K562 (cell line): ENCODE measurements around the gene TCF3.

Source experiments
- FOXA1 ChIP-seq: fragments of 450-650 bp; IDR thresholded peaks from 2 replicates; pipeline ENCODE4 v1.6.1; 2016; ENCODE audit warnings: mild to moderate bottlenecking, borderline replicate concordance
- FOXK1 ChIP-seq: sonication (generic); formaldehyde crosslinking; IDR thresholded peaks from 2 replicates; pipeline ENCODE4 v1.8.0; 2022; ENCODE audit warnings: missing genetic modification reagents, mild to moderate bottlenecking, borderline replicate concordance
- HDAC6 ChIP-seq: IDR thresholded peaks from 2 replicates; pipeline ENCODE4 v1.6.1; 2012; ENCODE audit warnings: low read depth, mild to moderate bottlenecking, control low read depth, inconsistent platforms, low read length, moderate library complexity
- NR1H2 ChIP-seq: sonication (generic); formaldehyde crosslinking; IDR thresholded peaks from 2 replicates; pipeline ENCODE4 v1.4.0; 2020; ENCODE audit warnings: mild to moderate bottlenecking, missing genetic modification reagents

DNA sequence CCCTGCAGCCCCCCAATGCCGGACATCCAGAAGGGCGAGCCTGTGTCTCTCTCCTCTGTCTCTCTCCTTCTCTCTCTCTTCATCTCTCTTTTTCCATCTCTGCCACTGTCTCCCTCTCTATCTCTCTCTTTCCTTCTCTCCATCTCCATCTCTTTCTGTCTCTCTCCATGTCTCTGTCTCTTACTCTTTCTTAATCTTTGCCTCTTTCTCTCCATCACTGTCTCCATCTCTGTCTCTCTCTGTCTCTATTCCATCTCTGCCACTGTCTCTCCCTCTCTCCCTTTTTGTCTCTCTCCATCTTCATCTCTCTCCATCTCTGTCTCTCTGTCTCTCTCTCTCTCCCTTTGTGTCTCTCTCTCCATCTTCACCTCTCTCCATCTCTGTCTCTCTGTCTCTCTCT lies 25.7 kb upstream of the TCF3 start:
- TF ChIP-seq NR1H2 (no peak), FOXA1 (no peak), HDAC6 (no peak), FOXK1 (CRISPR knock-in tag) (no peak)
